Breast epithelium (tissue), 3 donors: Measurements from ENCODE around the gene ACAT2.
"Not testable (repeated sequence)": the region's sequence is repeated elsewhere in the genome, so short reads cannot be mapped to it uniquely, and the experiment has no call there.

Experiments used
- POLR2A ChIP-seq: fragments of 450-650 bp; IDR thresholded peaks from one replicate; pipeline ENCODE4 v1.6.1; 2016; ENCODE audit warnings: antibody characterized with exemption, mild to moderate bottlenecking, moderate library complexity
- TF ChIP-seq, protein P1 (sequence below), 3 donors: fragments of 450-650 bp; IDR thresholded peaks; one replicate each; pipeline ENCODE4 v1.5.1; 2016 to 2017; ENCODE audit warnings: antibody characterized with exemption in 3 of 3, mild to moderate bottlenecking in 3 of 3, moderate library complexity in 3 of 3

- TF ChIP-seq, protein P1, sequence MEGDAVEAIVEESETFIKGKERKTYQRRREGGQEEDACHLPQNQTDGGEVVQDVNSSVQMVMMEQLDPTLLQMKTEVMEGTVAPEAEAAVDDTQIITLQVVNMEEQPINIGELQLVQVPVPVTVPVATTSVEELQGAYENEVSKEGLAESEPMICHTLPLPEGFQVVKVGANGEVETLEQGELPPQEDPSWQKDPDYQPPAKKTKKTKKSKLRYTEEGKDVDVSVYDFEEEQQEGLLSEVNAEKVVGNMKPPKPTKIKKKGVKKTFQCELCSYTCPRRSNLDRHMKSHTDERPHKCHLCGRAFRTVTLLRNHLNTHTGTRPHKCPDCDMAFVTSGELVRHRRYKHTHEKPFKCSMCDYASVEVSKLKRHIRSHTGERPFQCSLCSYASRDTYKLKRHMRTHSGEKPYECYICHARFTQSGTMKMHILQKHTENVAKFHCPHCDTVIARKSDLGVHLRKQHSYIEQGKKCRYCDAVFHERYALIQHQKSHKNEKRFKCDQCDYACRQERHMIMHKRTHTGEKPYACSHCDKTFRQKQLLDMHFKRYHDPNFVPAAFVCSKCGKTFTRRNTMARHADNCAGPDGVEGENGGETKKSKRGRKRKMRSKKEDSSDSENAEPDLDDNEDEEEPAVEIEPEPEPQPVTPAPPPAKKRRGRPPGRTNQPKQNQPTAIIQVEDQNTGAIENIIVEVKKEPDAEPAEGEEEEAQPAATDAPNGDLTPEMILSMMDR (IDR thresholded peaks at IDR 0.05): not testable (repeated sequence)
- TF ChIP-seq POLR2A: not testable (repeated sequence)
Measured at GRCh38 chr6:159733395-159733794, 28.4 kb upstream of the ACAT2 start.
